PC-3 (cell line): ENCODE measurements around the gene LSR. TPM values are rescaled to one million over a fixed set of nuclear protein-coding genes. Genes with fewer than 3 reads are reported as not detected.

Experiments
- ATAC-seq: fragments of 200-7000 bp; cut with Tn5 transposase; 2 replicates; pipeline ENCODE4 v1.9.1; 2020; ENCODE audit warnings: mild to moderate bottlenecking, moderate library complexity
- BruUV-seq: library from RNA; stranded (reverse); fragments of 400-500 nt; replicated peaks from 2 replicates; lab custom pipeline; 2021; lab: Mats Ljungman, UMichigan
- CTCF ChIA-PET: fragments of 300-600 bp; sonication (Branson Sonifier 250); formaldehyde crosslinking; loops from one replicate; lab custom pipeline; 2022; ENCODE audit warnings: antibody characterized with exemption; lab: Charles Lee
- POLR2A ChIA-PET: fragments of 300-600 bp; sonication (Branson Sonifier 250); formaldehyde crosslinking; loops from one replicate; lab custom pipeline; 2022; ENCODE audit warnings: antibody characterized with exemption; ENCODE audit not compliant: unreplicated experiment; lab: Charles Lee
- DNase-seq: peaks from one replicate; pipeline ENCODE4 v3.0.0-alpha.2; 2015
- H2AFZ ChIP-seq: fragments of 300-600 bp; sonication (generic); 2 replicates; pipeline ENCODE4 v1.6.0; 2016; ENCODE audit warnings: antibody characterized with exemption, low read length
- H3F3A ChIP-seq: fragments of 300-600 bp; sonication (generic); one replicate; pipeline ENCODE4 v1.6.0; 2017; ENCODE audit warnings: antibody characterized with exemption, low read length, control low read depth, mild to moderate bottlenecking; ENCODE audit not compliant: unreplicated experiment
- H3K27ac ChIP-seq: fragments of 300-600 bp; sonication (generic); 2 replicates; pipeline ENCODE4 v1.5.1; 2016; ENCODE audit warnings: mild to moderate bottlenecking, low read length
- H3K27me3 ChIP-seq: fragments of 300-600 bp; sonication (generic); 2 replicates; pipeline ENCODE4 v1.6.1; 2016; ENCODE audit warnings: low read length, mixed read lengths
- H3K36me3 ChIP-seq: fragments of 300-600 bp; sonication (generic); 2 replicates; pipeline ENCODE4 v1.6.1; 2016; ENCODE audit warnings: low read depth, mixed run types, low read length, mixed read lengths
- H3K4me1 ChIP-seq: fragments of 300-600 bp; sonication (generic); 2 replicates; pipeline ENCODE4 v1.5.1; 2016; ENCODE audit warnings: low read length; ENCODE audit not compliant: insufficient read depth
- H3K4me2 ChIP-seq: fragments of 300-600 bp; sonication (generic); 2 replicates; pipeline ENCODE4 v1.6.0; 2016; ENCODE audit warnings: low read length
- H3K4me3 ChIP-seq: fragments of 300-600 bp; sonication (generic); 2 replicates; pipeline ENCODE4 v1.5.1; 2016; ENCODE audit warnings: mild to moderate bottlenecking, low read length, mixed read lengths
- H3K79me2 ChIP-seq: fragments of 300-600 bp; sonication (generic); 2 replicates; pipeline ENCODE4 v1.6.1; 2017; ENCODE audit warnings: low read length, mixed read lengths
- H3K9ac ChIP-seq: fragments of 300-600 bp; sonication (generic); 2 replicates; pipeline ENCODE4 v1.6.0; 2016; ENCODE audit warnings: mild to moderate bottlenecking, low read length
- H3K9me2 ChIP-seq: fragments of 300-600 bp; sonication (generic); replicated peaks from 2 replicates; pipeline ENCODE4 v1.6.1; 2016; ENCODE audit warnings: mixed run types, low read length, mixed read lengths
- H3K9me3 ChIP-seq: fragments of 300-600 bp; sonication (generic); 2 replicates; pipeline ENCODE4 v1.6.1; 2016; ENCODE audit warnings: low read length, mixed read lengths
- H4K20me1 ChIP-seq: fragments of 300-600 bp; sonication (generic); 2 replicates; pipeline ENCODE4 v1.6.1; 2016; ENCODE audit warnings: low read length, mixed read lengths
- EZH2 ChIP-seq: fragments of 300-600 bp; sonication (generic); IDR thresholded peaks from one replicate; pipeline ENCODE4 v1.6.1; 2017; ENCODE audit warnings: antibody characterized with exemption, mild to moderate bottlenecking, low read length; ENCODE audit not compliant: unreplicated experiment
- EZH2phosphoT487 ChIP-seq: fragments of 300-600 bp; sonication (generic); IDR thresholded peaks from 2 replicates; pipeline ENCODE4 v1.6.1; 2018; ENCODE audit warnings: mild to moderate bottlenecking, antibody characterized with exemption, low read length, borderline replicate concordance
- intact Hi-C: fragments of 100-400 bp; cut with micrococcal nuclease; formaldehyde crosslinking; loops from 2 replicates; pipeline ENCODE4 v1.9.0; 2023
- total RNA-seq: library from RNA; depleted of rRNA; stranded (reverse); fragments of >200 nt; gene quantifications from 2 replicates; pipeline ENCODE4 v1.2.3, GENCODE V29; 2014
- TF ChIP-seq, protein P1 (sequence below): fragments of 300-600 bp; sonication (generic); conservative IDR thresholded peaks from 2 replicates; pipeline ENCODE4 v1.5.1; 2017; ENCODE audit warnings: antibody characterized with exemption, low read depth, mild to moderate bottlenecking, low read length

Gene LSR
- total RNA-seq, 1 experiment from 2014 or later = 91.0 TPM

DNA sequence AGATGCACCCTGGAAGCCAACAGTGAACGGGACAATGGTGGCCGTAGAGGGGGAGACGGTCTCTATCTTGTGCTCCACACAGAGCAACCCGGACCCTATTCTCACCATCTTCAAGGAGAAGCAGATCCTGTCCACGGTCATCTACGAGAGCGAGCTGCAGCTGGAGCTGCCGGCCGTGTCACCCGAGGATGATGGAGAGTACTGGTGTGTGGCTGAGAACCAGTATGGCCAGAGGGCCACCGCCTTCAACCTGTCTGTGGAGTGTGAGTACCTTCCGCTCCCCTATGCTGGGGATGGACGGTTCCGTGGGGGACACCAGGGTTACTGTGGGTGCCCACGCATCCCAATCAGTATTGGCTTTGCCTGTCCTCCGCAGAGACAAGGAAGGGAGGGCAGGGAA lies 53.6 kb downstream of the LSR start:
- no peaks in the 10 kb centered on the region for H3K27me3 ChIP-seq
- no peaks in the 10 kb centered on the region for H3F3A ChIP-seq
- H2AFZ ChIP-seq = no peak overlapping the region
- ATAC-seq (no peak), DNase-seq (no peak)
- ChIA-PET CTCF (no interaction called here), POLR2A (no interaction called here)
- no peak overlapping the region for H3K4me3 ChIP-seq
- BruUV-seq = no TSS peak
- no peaks in the 10 kb centered on the region for H4K20me1 ChIP-seq
- H3K27ac ChIP-seq = no peak overlapping the region
- H3K9me2 ChIP-seq = no peaks in the 10 kb centered on the region
- H3K4me2 ChIP-seq = no peak overlapping the region
- no peaks in the 10 kb centered on the region for H3K36me3 ChIP-seq
- TF ChIP-seq, protein P1, sequence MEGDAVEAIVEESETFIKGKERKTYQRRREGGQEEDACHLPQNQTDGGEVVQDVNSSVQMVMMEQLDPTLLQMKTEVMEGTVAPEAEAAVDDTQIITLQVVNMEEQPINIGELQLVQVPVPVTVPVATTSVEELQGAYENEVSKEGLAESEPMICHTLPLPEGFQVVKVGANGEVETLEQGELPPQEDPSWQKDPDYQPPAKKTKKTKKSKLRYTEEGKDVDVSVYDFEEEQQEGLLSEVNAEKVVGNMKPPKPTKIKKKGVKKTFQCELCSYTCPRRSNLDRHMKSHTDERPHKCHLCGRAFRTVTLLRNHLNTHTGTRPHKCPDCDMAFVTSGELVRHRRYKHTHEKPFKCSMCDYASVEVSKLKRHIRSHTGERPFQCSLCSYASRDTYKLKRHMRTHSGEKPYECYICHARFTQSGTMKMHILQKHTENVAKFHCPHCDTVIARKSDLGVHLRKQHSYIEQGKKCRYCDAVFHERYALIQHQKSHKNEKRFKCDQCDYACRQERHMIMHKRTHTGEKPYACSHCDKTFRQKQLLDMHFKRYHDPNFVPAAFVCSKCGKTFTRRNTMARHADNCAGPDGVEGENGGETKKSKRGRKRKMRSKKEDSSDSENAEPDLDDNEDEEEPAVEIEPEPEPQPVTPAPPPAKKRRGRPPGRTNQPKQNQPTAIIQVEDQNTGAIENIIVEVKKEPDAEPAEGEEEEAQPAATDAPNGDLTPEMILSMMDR = no peak
- no peak for TF ChIP-seq EZH2
- TF ChIP-seq EZH2phosphoT487 = no peak
- intact Hi-C loops = no loop called here
- no peaks in the 10 kb centered on the region for H3K79me2 ChIP-seq
- no peaks in the 10 kb centered on the region for H3K4me1 ChIP-seq
- no peaks in the 10 kb centered on the region for H3K9me3 ChIP-seq
- no peak overlapping the region for H3K9ac ChIP-seq

DNA sequence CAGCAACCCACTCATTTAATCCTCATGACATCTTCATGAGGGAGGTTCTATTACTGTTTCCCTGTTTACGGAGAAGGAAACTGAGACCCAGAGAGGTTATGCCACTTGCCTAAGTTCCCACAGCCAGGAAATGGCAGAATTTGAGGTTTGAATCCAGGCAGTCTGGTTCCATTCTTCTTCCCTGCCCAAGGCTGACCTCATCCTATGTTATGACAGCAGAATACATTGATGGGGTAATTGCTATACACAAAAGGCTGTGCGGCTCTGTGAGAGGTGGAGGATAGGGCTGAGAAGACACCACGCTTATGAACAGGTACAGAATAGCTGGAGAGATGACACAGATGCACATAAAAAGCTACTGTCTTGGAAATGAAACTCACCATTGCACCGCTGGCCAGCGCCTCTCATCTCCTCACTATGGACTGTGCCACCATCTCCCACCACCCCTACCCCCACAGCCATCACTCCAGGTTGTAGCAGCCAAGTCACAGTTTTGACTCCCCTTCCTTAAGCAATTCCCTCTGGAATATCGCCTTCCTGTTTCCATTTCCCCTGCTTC lies 54.6 kb downstream of the LSR start:
- no peak overlapping the region for H2AFZ ChIP-seq
- no peaks in the 10 kb centered on the region for H3F3A ChIP-seq
- H3K36me3 ChIP-seq = no peaks in the 10 kb centered on the region
- no peak for DNase-seq
- H3K9me3 ChIP-seq = no peaks in the 10 kb centered on the region
- no peaks in the 10 kb centered on the region for H3K4me1 ChIP-seq
- POLR2A ChIA-PET = no interaction called here
- H4K20me1 ChIP-seq = no peaks in the 10 kb centered on the region
- CTCF ChIA-PET = no interaction called here
- no peak overlapping the region for H3K9ac ChIP-seq
- no peak for ATAC-seq
- H3K79me2 ChIP-seq = no peaks in the 10 kb centered on the region
- no peak overlapping the region for H3K4me2 ChIP-seq
- no peaks in the 10 kb centered on the region for H3K27me3 ChIP-seq
- TF ChIP-seq, protein P1 = no peak
- H3K4me3 ChIP-seq = no peak overlapping the region
- no TSS peak for BruUV-seq
- no peak overlapping the region for H3K27ac ChIP-seq
- H3K9me2 ChIP-seq = no peaks in the 10 kb centered on the region
- intact Hi-C loops = no loop called here

DNA sequence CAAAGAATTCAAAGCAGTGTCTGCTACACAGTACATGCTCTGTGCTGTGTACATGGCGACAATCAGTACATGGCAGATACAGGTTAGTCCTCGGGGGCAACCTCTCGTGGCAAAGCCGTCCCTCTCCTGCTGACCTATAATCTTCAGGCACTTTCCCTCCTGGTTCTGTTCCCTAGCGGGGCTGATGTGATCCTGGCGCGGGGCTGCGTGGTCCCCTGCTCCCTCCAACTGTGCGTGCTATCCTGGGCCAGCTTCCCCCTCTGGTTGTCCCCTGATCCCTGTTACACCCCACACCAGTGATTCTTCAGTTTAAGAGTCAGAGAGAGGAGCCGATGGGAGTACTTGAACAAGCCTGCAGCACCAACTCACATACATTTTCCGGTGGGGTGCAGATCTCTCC lies 55.2 kb downstream of the LSR start:
- no peak overlapping the region for H2AFZ ChIP-seq
- no peaks in the 10 kb centered on the region for H3K4me1 ChIP-seq
- H4K20me1 ChIP-seq = no peaks in the 10 kb centered on the region
- ChIA-PET POLR2A (no interaction called here), CTCF (no interaction called here)
- TF ChIP-seq EZH2 (no peak), EZH2phosphoT487 (no peak)
- TF ChIP-seq, protein P1 = no peak
- H3K27ac ChIP-seq = no peak overlapping the region
- no peaks in the 10 kb centered on the region for H3K9me2 ChIP-seq
- no peaks in the 10 kb centered on the region for H3K27me3 ChIP-seq
- H3K36me3 ChIP-seq = no peaks in the 10 kb centered on the region
- no peak for ATAC-seq
- no peaks in the 10 kb centered on the region for H3F3A ChIP-seq
- no peak for DNase-seq
- no TSS peak for BruUV-seq
- no peak overlapping the region for H3K4me3 ChIP-seq
- no peaks in the 10 kb centered on the region for H3K79me2 ChIP-seq
- no peak overlapping the region for H3K9ac ChIP-seq
- intact Hi-C loops = no loop called here
- no peak overlapping the region for H3K4me2 ChIP-seq
- no peaks in the 10 kb centered on the region for H3K9me3 ChIP-seq
